Esophagus muscularis mucosa (tissue), 4 donors: ENCODE results near the gene NKAIN2. TPM values are rescaled to one million over a fixed set of nuclear protein-coding genes. Genes with fewer than 3 reads are reported as not detected.

ENCODE experiments used
- DNase-seq: peaks from one replicate; pipeline ENCODE4 v3.0.0-alpha.2; 2017; ENCODE audit errors: extremely low spot score
- H3K27ac ChIP-seq, 4 donors: fragments of 200-600 bp; sonication (generic); replicated peaks in 1 of 4; 1 replicate in 3 of 4; 2 replicates in 1 of 4; pipeline ENCODE4 v1.5.1; 2016 to 2019; ENCODE audit warnings: mild to moderate bottlenecking in 1 of 4
- H3K27me3 ChIP-seq, 4 donors: fragments of 200-600 bp; sonication (generic); one replicate each; pipeline versions ENCODE4 v1.5.1 to v1.6.0; 2016 to 2019
- H3K36me3 ChIP-seq, 4 donors: fragments of 200-600 bp; sonication (generic); one replicate each; pipeline ENCODE4 v1.5.1; 2016 to 2019
- H3K4me1 ChIP-seq, 4 donors: fragments of 200-600 bp; sonication (generic); one replicate each; pipeline ENCODE4 v1.5.1; 2016 to 2019
- H3K4me3 ChIP-seq, 4 donors: fragments of 200-600 bp; sonication (generic); 1 replicate in 2 of 4; 2 replicates in 2 of 4; pipeline ENCODE4 v1.5.1; 2016 to 2019; ENCODE audit warnings: mild to moderate bottlenecking in 4 of 4, moderate library complexity in 1 of 4
- H3K9me3 ChIP-seq, 4 donors: fragments of 200-600 bp; sonication (generic); 1 replicate in 3 of 4; 2 replicates in 1 of 4; pipeline ENCODE4 v1.5.1; 2016 to 2019
- EP300 ChIP-seq: sonication (generic); formaldehyde crosslinking; IDR thresholded peaks from one replicate; pipeline ENCODE4 v1.6.1; 2017; ENCODE audit warnings: antibody characterized with exemption
- POLR2A ChIP-seq: fragments of 450-650 bp; IDR thresholded peaks from one replicate; pipeline ENCODE4 v1.6.1; 2017; ENCODE audit warnings: antibody characterized with exemption, moderate library complexity, mild to moderate bottlenecking, low read depth
- POLR2AphosphoS5 ChIP-seq, 2 donors: sonication (generic); formaldehyde crosslinking; IDR thresholded peaks; one replicate each; pipeline ENCODE4 v1.6.1; 2017; ENCODE audit warnings: antibody characterized with exemption in 2 of 2
- WGBS: methylation state at CpG from one replicate; pipeline ENCODE4 v1.1.5; 2018; 5-methylcytosine and 5-hydroxymethylcytosine counted together
- intact Hi-C: fragments of 100-400 bp; cut with DNase I; formaldehyde crosslinking; loops from one replicate; pipeline ENCODE4 v1.15.1; 2023
- total RNA-seq, 4 donors: library from RNA; depleted of rRNA; stranded (reverse); fragments of >200 nt; gene quantifications; one replicate each; pipeline versions ENCODE4 v1.1.0 to v1.2.1, GENCODE V29; 2016
- TF ChIP-seq, protein P1 (sequence below), 3 experiments: fragments of 200-600 bp in 2 of 3; fragments of 450-650 bp in 1 of 3; sonication (generic) in 2 of 3; IDR thresholded peaks; one replicate each; pipeline ENCODE4 v1.5.1; 2017 to 2019; ENCODE audit warnings: antibody characterized with exemption in 3 of 3, mild to moderate bottlenecking in 2 of 3, moderate library complexity in 1 of 3

Gene NKAIN2
- total RNA-seq, 4 donors from 2014 or later = 0.11 to 0.66 (median 0.13) TPM; not detected in 1

DNA sequence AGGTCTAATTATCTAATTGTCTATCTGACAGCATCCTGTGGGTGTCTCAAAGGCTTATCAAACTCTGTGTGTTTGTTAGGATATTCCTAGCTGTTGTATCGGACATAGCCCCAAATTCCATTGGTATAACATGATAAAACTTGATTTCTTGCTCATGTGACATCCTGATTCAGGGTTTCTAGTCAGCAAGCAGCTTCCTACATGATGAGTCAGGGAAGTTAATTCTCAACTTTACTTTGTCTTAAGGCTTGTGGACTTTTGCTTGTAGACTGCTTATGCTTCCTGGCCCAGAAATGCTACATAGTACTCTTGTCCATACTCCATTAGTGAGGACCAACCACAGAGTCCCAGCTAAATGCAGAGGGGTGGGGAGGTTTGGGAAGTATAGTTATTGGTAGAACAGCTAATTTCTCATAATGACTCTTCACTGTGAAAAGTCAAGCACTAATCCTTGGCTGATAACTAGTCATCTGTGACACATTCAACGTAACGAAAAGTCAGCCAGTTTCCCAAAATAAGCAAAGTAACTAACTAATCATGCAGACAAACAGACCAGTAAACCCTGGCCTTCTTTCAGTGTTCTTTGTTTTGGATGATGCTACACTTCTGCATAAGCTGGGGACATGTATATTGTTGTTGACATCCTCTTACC lies 25.8 kb downstream of the NKAIN2 start:
- Histone ChIP-seq H3K4me3 (no peak overlapping the region), H3K4me1 (no peaks in the 10 kb centered on the region), H3K27me3 (no peaks in the 10 kb centered on the region), H3K9me3 (no peaks in the 10 kb centered on the region), H3K36me3 (no peaks in the 10 kb centered on the region), H3K27ac (no peak overlapping the region)
- intact Hi-C loops = no loop called here
- DNase-seq = no peak
- 66% methylated on average over 3 of the region's 3 CpGs for WGBS
- no peak for TF ChIP-seq EP300
- no peak for TF ChIP-seq POLR2AphosphoS5 (IDR thresholded peaks at IDR 0.05)
- TF ChIP-seq, protein P1, sequence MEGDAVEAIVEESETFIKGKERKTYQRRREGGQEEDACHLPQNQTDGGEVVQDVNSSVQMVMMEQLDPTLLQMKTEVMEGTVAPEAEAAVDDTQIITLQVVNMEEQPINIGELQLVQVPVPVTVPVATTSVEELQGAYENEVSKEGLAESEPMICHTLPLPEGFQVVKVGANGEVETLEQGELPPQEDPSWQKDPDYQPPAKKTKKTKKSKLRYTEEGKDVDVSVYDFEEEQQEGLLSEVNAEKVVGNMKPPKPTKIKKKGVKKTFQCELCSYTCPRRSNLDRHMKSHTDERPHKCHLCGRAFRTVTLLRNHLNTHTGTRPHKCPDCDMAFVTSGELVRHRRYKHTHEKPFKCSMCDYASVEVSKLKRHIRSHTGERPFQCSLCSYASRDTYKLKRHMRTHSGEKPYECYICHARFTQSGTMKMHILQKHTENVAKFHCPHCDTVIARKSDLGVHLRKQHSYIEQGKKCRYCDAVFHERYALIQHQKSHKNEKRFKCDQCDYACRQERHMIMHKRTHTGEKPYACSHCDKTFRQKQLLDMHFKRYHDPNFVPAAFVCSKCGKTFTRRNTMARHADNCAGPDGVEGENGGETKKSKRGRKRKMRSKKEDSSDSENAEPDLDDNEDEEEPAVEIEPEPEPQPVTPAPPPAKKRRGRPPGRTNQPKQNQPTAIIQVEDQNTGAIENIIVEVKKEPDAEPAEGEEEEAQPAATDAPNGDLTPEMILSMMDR (IDR thresholded peaks at IDR 0.05) = no peak
- no peak for TF ChIP-seq POLR2A

DNA sequence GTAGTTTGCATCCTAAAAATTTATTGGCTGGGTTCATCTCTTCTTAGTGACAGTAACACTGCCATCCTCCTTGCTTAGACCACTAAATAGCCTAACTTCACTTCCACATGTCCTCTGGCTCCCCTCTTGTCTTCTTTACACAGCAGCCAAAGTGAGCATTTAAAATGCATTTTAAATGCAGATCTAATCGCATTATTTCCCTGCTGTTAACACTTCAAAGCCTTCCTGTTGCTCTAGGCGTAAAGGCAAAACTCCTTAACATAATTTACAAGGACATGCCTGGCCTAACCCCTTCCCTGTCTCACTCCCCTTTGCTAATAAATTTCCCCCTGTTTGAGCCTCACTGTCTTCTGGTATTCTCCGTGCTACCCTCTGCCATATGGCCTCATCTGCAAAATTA lies 26.5 kb downstream of the NKAIN2 start:
- Histone ChIP-seq H3K4me3 (no peak overlapping the region), H3K27me3 (no peaks in the 10 kb centered on the region), H3K4me1 (no peaks in the 10 kb centered on the region), H3K36me3 (no peaks in the 10 kb centered on the region), H3K9me3 (no peaks in the 10 kb centered on the region), H3K27ac (no peak overlapping the region)
- no peak for DNase-seq
- TF ChIP-seq POLR2A (no peak), EP300 (no peak), POLR2AphosphoS5 (IDR thresholded peaks at IDR 0.05) (no peak)
- TF ChIP-seq, protein P1 (IDR thresholded peaks at IDR 0.05) = no peak
- intact Hi-C loops = no loop called here
- 43% methylated on average over 3 of the region's 3 CpGs for WGBS

DNA sequence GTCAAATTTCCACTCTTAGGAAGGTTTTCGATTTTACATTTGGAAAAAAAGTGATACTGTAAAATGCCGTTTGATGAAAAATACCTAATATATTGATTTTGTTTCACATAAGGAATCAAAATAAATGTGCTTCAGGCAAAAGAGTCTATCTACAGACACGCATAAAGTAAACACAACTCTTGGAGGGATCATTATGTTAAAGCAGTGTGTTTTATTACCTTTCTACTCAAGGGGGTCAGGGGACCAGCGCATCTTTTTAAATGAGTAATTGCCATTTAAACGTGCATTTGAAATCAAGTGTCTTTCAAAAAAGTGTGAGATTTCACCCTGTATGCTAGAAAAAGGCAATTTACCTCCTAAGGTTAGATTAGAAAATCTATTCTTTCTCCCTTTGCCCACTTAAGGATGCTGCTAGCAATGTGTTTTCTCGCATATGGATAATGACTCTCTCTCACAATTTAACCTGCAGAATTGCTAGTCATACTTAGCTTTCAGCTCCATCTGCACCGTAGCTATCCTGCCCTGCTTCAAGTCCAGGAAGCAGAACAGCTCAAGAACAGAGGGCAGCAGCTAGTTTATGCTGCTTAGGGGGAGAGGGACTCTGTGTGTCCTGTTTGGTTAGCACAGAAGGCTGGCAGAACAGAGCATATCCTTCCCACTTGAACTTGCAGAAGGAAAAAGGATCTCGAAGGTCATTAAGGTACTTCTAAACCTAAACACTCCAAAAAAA lies 35.0 kb downstream of the NKAIN2 start:
- H3K9me3 ChIP-seq = no peaks in the 10 kb centered on the region
- no peaks in the 10 kb centered on the region for H3K36me3 ChIP-seq
- no peaks in the 10 kb centered on the region for H3K27me3 ChIP-seq
- WGBS = 60% methylated on average over 8 of the region's 8 CpGs
- no peak overlapping the region for H3K27ac ChIP-seq
- H3K4me3 ChIP-seq = no peak overlapping the region
- no peak for DNase-seq
- no peaks in the 10 kb centered on the region for H3K4me1 ChIP-seq
- TF ChIP-seq POLR2A (no peak), POLR2AphosphoS5 (IDR thresholded peaks at IDR 0.05) (no peak), EP300 (no peak)
- TF ChIP-seq, protein P1 (IDR thresholded peaks at IDR 0.05) = no peak
- intact Hi-C loops = no loop called here

DNA sequence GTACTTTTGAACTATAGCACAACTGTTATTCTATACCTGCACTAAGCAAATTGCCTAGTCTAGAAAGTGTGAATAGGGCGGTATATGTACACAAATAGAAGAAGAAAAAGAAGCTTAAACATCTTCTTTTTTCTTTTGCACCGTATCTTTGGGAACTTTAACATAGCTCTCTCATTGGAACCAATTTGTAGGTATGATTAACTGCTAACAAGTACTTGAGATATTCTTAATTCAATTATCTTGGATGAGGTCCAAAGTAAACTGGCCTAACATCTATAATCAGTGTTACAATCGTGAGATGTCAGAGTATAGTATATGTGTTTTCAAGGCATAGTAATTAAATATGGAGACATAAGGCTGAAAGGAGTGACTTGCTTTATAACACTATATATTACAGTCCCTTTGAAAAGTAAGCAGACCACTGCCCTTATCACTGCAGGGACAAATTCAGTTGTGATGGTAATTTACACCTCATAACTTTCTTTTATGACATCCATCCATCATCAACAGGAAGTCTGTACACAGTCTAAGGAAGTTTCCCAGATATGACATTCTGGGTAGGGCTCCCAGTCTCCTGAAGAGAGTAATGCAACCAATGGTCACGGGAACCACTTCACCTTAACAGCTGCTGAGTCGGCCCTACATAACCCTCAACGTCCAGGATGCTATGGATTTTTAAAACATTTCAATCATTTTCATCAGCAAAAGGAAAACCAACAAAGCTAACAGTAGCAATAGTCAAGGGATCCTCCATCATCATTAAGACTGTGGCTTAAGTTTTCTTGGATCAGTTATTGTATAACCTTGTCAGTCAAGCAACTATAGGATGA lies 37.6 kb downstream of the NKAIN2 start:
- 45% methylated on average over 6 of the region's 6 CpGs for WGBS
- Histone ChIP-seq H3K9me3 (no peaks in the 10 kb centered on the region), H3K4me1 (no peaks in the 10 kb centered on the region), H3K27ac (no peak overlapping the region), H3K27me3 (no peaks in the 10 kb centered on the region), H3K36me3 (no peaks in the 10 kb centered on the region), H3K4me3 (no peak overlapping the region)
- no peak for DNase-seq
- intact Hi-C loops = no loop called here
- TF ChIP-seq, protein P1 (IDR thresholded peaks at IDR 0.05) = no peak
- TF ChIP-seq POLR2AphosphoS5 (IDR thresholded peaks at IDR 0.05) (no peak), EP300 (no peak), POLR2A (no peak)
